HepG2 (cell line): ENCODE results near the gene ZNRD2.

Experiments
- ZBTB33 ChIP-seq: sonication (generic); formaldehyde crosslinking; IDR thresholded peaks from 2 replicates; pipeline ENCODE4 v1.4.0; 2020; ENCODE audit warnings: missing genetic modification reagents
- ZNF121 ChIP-seq: sonication (generic); formaldehyde crosslinking; IDR thresholded peaks from 2 replicates; pipeline ENCODE4 v1.5.0; 2020; ENCODE audit warnings: mild to moderate bottlenecking, missing genetic modification reagents

GRCh38 chr11:65580031-65580692 is 9.9 kb downstream of the ZNRD2 start:
- no peak for TF ChIP-seq ZNF121
- no peak for TF ChIP-seq ZBTB33 (CRISPR knock-in tag)
